ENCODE measurements around the gene PCK1.
"Not testable (repeated sequence)": the region's sequence is repeated elsewhere in the genome, so short reads cannot be mapped to it uniquely, and the experiment has no call there.

Gene PCK1

GRCh38 chr20:57560554-57561355, at the start of gene PCK1:
Gene PCK1, plus strand, starts transcription at chr20:57561110. Its CDS starts 302 bp downstream, at chr20:57561412.
- no peak for DNase-seq (ENCODE audit: insufficient read length, low spot score)

GRCh38 chr20:57511709-57512108, 49.2 kb upstream of the PCK1 start:
- FAIRE-seq; DNase-seq (ENCODE audit: insufficient read length, low spot score): not testable (repeated sequence)

More at GRCh38 chr20:57560554-57561355, at the start of gene PCK1:
- no peak for FAIRE-seq

- DNase-seq (ENCODE audit: insufficient read length, low spot score) (no peak), FAIRE-seq (no peak)
Measured at GRCh38 chr20:57512432-57512831, 48.5 kb upstream of the PCK1 start.

- DNase-seq (ENCODE audit: insufficient read length, low spot score), result no peak
Measured at GRCh38 chr20:57513199-57513598, 47.7 kb upstream of the PCK1 start.

GRCh38 chr20:57514273-57514751, 46.6 kb upstream of the PCK1 start:
- DNase-seq (ENCODE audit: insufficient read length, low spot score) (no peak), FAIRE-seq (no peak)

More at GRCh38 chr20:57513199-57513598, 47.7 kb upstream of the PCK1 start:
- no peak for FAIRE-seq

GRCh38 chr20:57517904-57518303, 43.0 kb upstream of the PCK1 start:
- DNase-seq (ENCODE audit: insufficient read length, low spot score), result no peak
- no peak for FAIRE-seq

GRCh38 chr20:57522380-57523140, 38.4 kb upstream of the PCK1 start:
- FAIRE-seq (peak; percentile 66), DNase-seq (ENCODE audit: insufficient read length, low spot score) (peak; percentile 43)

- FAIRE-seq (no peak), DNase-seq (ENCODE audit: insufficient read length, low spot score) (no peak)
Measured at GRCh38 chr20:57523782-57524181, 37.1 kb upstream of the PCK1 start.

- no peak for DNase-seq (ENCODE audit: insufficient read length, low spot score)
- FAIRE-seq, result no peak
Measured at GRCh38 chr20:57524511-57525176, 36.3 kb upstream of the PCK1 start, which contains the start of gene CTCFL. Gene CTCFL, minus strand, starts transcription at chr20:57525140. Its CDS starts 935 bp downstream, at chr20:57524205.

- FAIRE-seq (no peak), DNase-seq (ENCODE audit: insufficient read length, low spot score) (no peak)
Measured at GRCh38 chr20:57525328-57526086, 35.4 kb upstream of the PCK1 start.

GRCh38 chr20:57526087-57526884, 34.6 kb upstream of the PCK1 start:
- FAIRE-seq (no peak), DNase-seq (ENCODE audit: insufficient read length, low spot score) (no peak)

GRCh38 chr20:57526885-57527460, 33.9 kb upstream of the PCK1 start:
- no peak for FAIRE-seq
- no peak for DNase-seq (ENCODE audit: insufficient read length, low spot score)

- no peak for FAIRE-seq
Measured at GRCh38 chr20:57527728-57528127, 33.2 kb upstream of the PCK1 start.

GRCh38 chr20:57528148-57528547, 32.8 kb upstream of the PCK1 start:
- FAIRE-seq (no peak), DNase-seq (ENCODE audit: insufficient read length, low spot score) (no peak)

More at GRCh38 chr20:57527728-57528127, 33.2 kb upstream of the PCK1 start:
- DNase-seq (ENCODE audit: insufficient read length, low spot score), result no peak

GRCh38 chr20:57529160-57529585, 31.7 kb upstream of the PCK1 start:
- FAIRE-seq (no peak), DNase-seq (ENCODE audit: insufficient read length, low spot score) (no peak)

GRCh38 chr20:57529810-57530209, 31.1 kb upstream of the PCK1 start:
- FAIRE-seq, result no peak
- DNase-seq (ENCODE audit: insufficient read length, low spot score), result no peak

- FAIRE-seq, result no peak
- no peak for DNase-seq (ENCODE audit: insufficient read length, low spot score)
Measured at GRCh38 chr20:57530327-57530981, 30.5 kb upstream of the PCK1 start.

GRCh38 chr20:57532104-57532503, 28.8 kb upstream of the PCK1 start:
- no peak for FAIRE-seq
- no peak for DNase-seq (ENCODE audit: insufficient read length, low spot score)
